Thoracic aorta (tissue), 2 donors: ENCODE measurements around the gene ANGPTL1. TPM values are rescaled to one million over a fixed set of nuclear protein-coding genes. Genes with fewer than 3 reads are reported as not detected.
"Not testable (repeated sequence)": the region's sequence is repeated elsewhere in the genome, so short reads cannot be mapped to it uniquely, and the experiment has no call there.

Experiments used
- ATAC-seq: fragments of 150-250 bp; one replicate; pipeline ENCODE4 v1.8.0; 2017; ENCODE audit warnings: low read depth; ENCODE audit not compliant: insufficient number of reproducible peaks, low FRiP score
- DNase-seq: peaks from one replicate; pipeline ENCODE4 v3.0.0-alpha.2; 2020; ENCODE audit warnings: low spot score
- H3K27ac ChIP-seq, 2 donors: fragments of 200-600 bp; sonication (generic); 1 replicate in 1 of 2; 2 replicates in 1 of 2; pipeline ENCODE4 v1.5.1; 2016; ENCODE audit warnings: mild to moderate bottlenecking in 2 of 2, moderate library complexity in 2 of 2
- H3K27me3 ChIP-seq: fragments of 200-600 bp; sonication (generic); replicated peaks from 2 replicates; pipeline ENCODE4 v1.6.0; 2016; ENCODE audit warnings: mild to moderate bottlenecking; ENCODE audit not compliant: insufficient read depth
- H3K36me3 ChIP-seq: fragments of 200-600 bp; sonication (generic); one replicate; pipeline ENCODE4 v1.5.1; 2016
- H3K4me1 ChIP-seq, 2 donors: fragments of 200-600 bp; sonication (generic); 1 replicate in 1 of 2; 2 replicates in 1 of 2; pipeline versions ENCODE4 v1.5.1 to v1.6.0; 2016; ENCODE audit warnings: low read depth in 2 of 2, mild to moderate bottlenecking in 1 of 2; ENCODE audit not compliant: control insufficient read depth in 1 of 2
- H3K4me3 ChIP-seq: fragments of 200-600 bp; sonication (generic); 2 replicates; pipeline ENCODE4 v1.5.1; 2016; ENCODE audit warnings: mild to moderate bottlenecking
- H3K9me3 ChIP-seq: fragments of 200-600 bp; sonication (generic); 2 replicates; pipeline ENCODE4 v1.5.1; 2016
- total RNA-seq, 2 donors: library from RNA; depleted of rRNA; stranded (reverse); fragments of >200 nt; gene quantifications; one replicate each; pipeline versions ENCODE4 v1.1.0 to v1.2.3, GENCODE V29; 2016
- TF ChIP-seq, protein P1 (sequence below): fragments of 200-600 bp; sonication (generic); IDR thresholded peaks from one replicate; pipeline ENCODE4 v1.5.1; 2019; ENCODE audit warnings: antibody characterized with exemption

Gene ANGPTL1
- total RNA-seq, 2 donors from 2014 or later = 51.0 to 110 TPM

DNA sequence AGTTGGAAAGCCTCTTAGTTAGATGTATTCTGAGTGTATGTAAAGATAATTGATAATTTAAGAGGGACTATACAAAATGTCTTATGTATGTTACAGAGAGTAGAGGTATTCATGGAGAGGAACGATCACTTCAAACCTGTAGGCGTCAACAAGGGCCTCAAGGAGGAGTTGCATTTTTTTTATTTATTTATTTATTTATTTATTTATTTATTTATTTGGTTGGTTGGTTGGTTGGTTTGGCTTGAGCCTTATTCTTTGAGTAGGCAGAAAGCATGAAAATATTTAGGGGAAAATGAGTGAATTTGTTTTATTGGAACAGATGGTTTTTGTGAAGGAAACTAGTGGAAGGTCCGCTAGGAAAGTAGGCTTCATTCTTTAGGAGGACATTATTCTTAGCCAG, 8.5 kb downstream of the ANGPTL1 start:
- no peaks in the 10 kb centered on the region for H3K36me3 ChIP-seq
- no peak overlapping the region for H3K4me3 ChIP-seq
- TF ChIP-seq, protein P1, sequence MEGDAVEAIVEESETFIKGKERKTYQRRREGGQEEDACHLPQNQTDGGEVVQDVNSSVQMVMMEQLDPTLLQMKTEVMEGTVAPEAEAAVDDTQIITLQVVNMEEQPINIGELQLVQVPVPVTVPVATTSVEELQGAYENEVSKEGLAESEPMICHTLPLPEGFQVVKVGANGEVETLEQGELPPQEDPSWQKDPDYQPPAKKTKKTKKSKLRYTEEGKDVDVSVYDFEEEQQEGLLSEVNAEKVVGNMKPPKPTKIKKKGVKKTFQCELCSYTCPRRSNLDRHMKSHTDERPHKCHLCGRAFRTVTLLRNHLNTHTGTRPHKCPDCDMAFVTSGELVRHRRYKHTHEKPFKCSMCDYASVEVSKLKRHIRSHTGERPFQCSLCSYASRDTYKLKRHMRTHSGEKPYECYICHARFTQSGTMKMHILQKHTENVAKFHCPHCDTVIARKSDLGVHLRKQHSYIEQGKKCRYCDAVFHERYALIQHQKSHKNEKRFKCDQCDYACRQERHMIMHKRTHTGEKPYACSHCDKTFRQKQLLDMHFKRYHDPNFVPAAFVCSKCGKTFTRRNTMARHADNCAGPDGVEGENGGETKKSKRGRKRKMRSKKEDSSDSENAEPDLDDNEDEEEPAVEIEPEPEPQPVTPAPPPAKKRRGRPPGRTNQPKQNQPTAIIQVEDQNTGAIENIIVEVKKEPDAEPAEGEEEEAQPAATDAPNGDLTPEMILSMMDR = no peak
- H3K4me1 ChIP-seq = peaks cover 0 to 13% of the 10 kb centered on the region in 2 donors
- DNase-seq (no peak), ATAC-seq (no peak)
- H3K9me3 ChIP-seq = no peaks in the 10 kb centered on the region
- H3K27ac ChIP-seq = no peak overlapping the region
- no peaks in the 10 kb centered on the region for H3K27me3 ChIP-seq

DNA sequence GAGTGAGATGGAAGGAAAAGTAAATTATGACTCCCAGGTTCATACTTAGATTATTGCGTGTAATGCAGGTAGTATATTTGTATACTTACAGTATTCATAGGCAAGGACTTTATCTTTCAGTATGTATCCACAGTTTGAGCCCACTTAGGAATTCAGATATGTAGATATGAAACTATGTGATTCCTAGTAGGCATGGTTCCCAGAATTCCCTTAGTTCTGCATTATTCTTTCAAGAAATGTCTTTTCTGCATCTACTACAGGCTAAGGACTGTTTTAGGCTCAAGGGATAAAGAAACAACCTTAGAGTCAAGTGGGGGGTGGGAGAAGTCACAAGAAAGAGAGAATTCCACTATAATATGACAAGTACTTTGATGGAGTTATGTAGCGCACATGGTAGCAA, 13.8 kb downstream of the ANGPTL1 start:
- Histone ChIP-seq H3K27me3 (no peaks in the 10 kb centered on the region), H3K4me1 (no peaks in the 10 kb centered on the region), H3K9me3 (no peaks in the 10 kb centered on the region), H3K4me3 (no peak overlapping the region), H3K27ac (no peak overlapping the region), H3K36me3 (no peaks in the 10 kb centered on the region)
- DNase-seq (no peak), ATAC-seq (no peak)
- TF ChIP-seq, protein P1 = no peak

DNA sequence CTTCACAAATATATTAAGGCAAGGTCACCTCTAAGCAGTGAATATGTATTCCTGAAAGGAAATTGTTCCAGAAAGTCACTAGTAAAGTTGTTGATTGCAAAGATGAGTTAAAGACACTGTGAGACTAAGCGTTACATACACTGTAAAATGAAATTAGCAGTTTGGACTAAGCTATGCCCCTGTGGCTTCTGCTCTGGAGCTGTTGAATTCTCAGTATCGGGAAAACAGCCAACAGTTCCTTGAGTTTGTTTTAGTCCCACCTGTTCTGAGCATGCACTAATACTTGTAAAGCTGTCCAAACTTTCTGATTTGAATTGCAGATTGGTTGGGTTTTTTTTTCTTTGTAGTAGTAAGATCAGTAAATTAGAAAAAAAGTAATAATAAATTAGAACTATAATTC, 21.0 kb downstream of the ANGPTL1 start:
- TF ChIP-seq, protein P1 = no peak
- ATAC-seq = no peak
- Histone ChIP-seq H3K9me3 (no peaks in the 10 kb centered on the region), H3K27ac (no peak overlapping the region), H3K4me1 (peaks cover 0 to 4% of the 10 kb centered on the region in 2 donors), H3K27me3 (no peaks in the 10 kb centered on the region), H3K4me3 (no peak overlapping the region), H3K36me3 (no peaks in the 10 kb centered on the region)
- DNase-seq = no peak

DNA sequence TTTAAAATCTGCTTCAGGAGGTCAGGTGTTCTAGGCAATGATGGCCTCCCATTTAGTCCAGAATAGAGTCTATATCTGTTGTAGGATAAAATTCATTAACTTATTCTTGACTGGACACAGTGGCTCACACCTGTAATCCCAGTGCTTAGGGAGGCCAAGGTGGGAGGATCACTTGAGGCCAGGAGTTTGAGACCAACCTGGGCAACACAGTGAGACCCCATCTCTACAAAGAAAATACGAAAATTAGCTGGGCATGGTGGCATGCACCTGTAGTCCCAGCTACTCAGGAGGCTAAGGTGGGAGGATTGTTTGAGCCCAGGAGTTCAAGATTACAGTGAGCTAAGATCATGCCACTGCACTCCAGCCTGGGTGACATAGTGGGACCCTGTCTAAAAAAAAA, 23.0 kb downstream of the ANGPTL1 start:
- H3K27ac ChIP-seq, DNase-seq: not testable (repeated sequence)

DNA sequence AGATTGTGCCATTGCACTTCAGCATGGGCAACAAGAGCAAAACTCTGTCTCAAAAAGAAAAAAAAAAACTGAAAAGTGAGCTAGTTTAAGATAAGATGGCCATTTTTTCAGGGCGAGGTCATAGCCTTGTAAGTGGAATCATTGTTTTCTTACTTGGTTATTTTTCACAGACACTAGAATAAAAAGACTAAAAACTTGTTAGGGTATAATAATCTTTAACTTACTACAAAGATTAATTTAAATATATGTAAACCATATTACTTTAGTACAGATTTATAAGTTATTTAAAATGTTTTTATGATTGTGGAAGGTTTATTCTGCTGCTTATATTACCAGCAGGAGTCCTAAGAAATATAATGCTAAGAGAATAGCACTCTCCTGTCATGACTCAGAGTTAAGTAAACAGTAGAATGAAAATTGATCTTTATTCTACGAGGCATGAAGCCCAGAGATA, 23.5 kb downstream of the ANGPTL1 start:
- Histone ChIP-seq H3K36me3 (no peaks in the 10 kb centered on the region), H3K4me3 (no peak overlapping the region), H3K4me1 (peaks cover 0 to 4% of the 10 kb centered on the region in 2 donors), H3K27me3 (no peaks in the 10 kb centered on the region), H3K27ac (no peak overlapping the region), H3K9me3 (no peaks in the 10 kb centered on the region)
- no peak for ATAC-seq
- DNase-seq = no peak
- TF ChIP-seq, protein P1 = no peak

More for the DNA sequence above, 23.0 kb downstream of the ANGPTL1 start:
- H3K9me3 ChIP-seq, H3K36me3 ChIP-seq, H3K4me3 ChIP-seq, H3K4me1 ChIP-seq, H3K27me3 ChIP-seq, ATAC-seq: not testable (repeated sequence)

DNA sequence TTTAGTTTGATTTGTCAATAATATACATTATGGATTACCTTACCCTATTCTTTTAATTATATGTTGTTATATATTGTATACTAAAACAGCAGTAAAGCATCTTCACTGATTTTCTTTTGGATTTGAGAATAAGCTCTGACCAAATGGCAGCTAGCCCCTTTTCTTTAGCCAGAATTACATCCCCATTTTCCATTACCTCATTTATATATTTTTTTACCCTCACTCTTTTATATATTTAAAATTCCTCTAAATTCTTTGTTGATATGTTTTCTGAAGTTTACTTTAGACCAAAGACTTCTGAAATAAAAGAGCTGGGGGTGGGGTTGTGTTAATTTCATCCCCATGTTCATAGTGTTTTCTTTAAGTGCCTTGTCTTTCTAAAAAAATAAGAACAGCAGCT, 24.6 kb downstream of the ANGPTL1 start:
- Histone ChIP-seq H3K36me3 (no peaks in the 10 kb centered on the region), H3K4me3 (no peak overlapping the region), H3K4me1 (peaks cover 0 to 4% of the 10 kb centered on the region in 2 donors), H3K27ac (no peak overlapping the region), H3K27me3 (no peaks in the 10 kb centered on the region), H3K9me3 (no peaks in the 10 kb centered on the region)
- TF ChIP-seq, protein P1 = no peak
- ATAC-seq = no peak
- no peak for DNase-seq
